ENCODE measurements around the gene DLST. TPM values are rescaled to one million over a fixed set of nuclear protein-coding genes. Genes with fewer than 3 reads are reported as not detected.

DLST gene
- total RNA-seq, 4 donors from 2014 or later: 79.1 to 190 (median 97.2) TPM

DNA sequence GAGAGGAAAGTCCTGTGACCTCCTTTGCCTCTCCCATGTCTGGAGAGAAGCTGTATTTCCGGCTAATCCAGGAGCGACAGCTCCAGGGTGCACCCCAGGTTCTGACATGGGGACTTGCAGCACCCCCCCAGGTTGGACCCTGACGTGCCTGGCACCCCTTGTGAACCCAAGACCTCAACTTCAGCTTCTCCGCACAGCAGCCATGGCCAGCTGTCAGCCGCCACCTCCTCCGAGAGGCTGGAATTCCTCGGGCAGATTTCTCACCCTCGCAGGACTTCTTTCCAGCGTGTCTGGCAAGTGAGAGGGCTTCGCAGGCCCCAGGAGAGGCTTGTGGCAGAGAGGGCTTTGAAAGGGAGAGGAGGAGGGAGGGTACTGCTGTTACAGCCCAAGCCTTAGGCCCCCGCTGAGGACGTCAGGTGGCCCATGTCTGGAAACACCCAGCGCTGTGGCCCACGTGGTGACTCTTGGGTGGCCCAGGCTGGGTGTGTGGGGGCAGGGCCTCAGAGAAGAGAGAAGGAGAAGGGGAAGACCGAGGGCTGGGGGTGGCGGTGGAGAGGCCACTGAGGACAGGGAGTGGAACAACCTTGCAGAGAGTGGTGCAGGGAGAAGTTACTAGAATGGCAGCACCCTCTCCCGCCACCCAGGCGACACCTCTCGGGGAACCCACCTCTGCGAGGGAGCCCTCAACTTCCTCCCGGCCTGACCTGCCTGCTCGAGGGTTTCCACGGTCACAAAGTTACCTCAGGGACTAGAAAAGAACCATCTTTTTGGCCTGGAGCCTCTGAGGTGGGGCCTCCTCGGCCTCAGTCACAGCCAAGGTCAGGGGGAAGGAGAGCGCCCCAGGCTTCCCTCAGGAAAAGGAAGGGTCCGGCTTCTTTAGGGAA is 53.0 kb downstream of the DLST start:
- Histone ChIP-seq H3K4me1 (peaks cover 36% of the 10 kb centered on the region), H3K27me3 (no peaks in the 10 kb centered on the region), H3K36me3 (no peaks in the 10 kb centered on the region), H3K27ac (no peak overlapping the region), H3K4me3 (no peak overlapping the region), H3K9me3 (no peaks in the 10 kb centered on the region)
- WGBS: 72% methylated on average over 13 of the region's 26 CpGs
- no peak for DNase-seq (ENCODE audit: low spot score in 2 of 2)
- TF ChIP-seq, protein P1, sequence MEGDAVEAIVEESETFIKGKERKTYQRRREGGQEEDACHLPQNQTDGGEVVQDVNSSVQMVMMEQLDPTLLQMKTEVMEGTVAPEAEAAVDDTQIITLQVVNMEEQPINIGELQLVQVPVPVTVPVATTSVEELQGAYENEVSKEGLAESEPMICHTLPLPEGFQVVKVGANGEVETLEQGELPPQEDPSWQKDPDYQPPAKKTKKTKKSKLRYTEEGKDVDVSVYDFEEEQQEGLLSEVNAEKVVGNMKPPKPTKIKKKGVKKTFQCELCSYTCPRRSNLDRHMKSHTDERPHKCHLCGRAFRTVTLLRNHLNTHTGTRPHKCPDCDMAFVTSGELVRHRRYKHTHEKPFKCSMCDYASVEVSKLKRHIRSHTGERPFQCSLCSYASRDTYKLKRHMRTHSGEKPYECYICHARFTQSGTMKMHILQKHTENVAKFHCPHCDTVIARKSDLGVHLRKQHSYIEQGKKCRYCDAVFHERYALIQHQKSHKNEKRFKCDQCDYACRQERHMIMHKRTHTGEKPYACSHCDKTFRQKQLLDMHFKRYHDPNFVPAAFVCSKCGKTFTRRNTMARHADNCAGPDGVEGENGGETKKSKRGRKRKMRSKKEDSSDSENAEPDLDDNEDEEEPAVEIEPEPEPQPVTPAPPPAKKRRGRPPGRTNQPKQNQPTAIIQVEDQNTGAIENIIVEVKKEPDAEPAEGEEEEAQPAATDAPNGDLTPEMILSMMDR (IDR thresholded peaks at IDR 0.05): no peak
- TF ChIP-seq POLR2AphosphoS5 (IDR thresholded peaks at IDR 0.05) (no peak), POLR2A (IDR thresholded peaks at IDR 0.05) (no peak), EP300 (IDR thresholded peaks at IDR 0.05) (no peak)

- TF ChIP-seq, protein P1 (IDR thresholded peaks at IDR 0.05): no peak
- TF ChIP-seq EP300 (IDR thresholded peaks at IDR 0.05) (no peak), POLR2A (IDR thresholded peaks at IDR 0.05) (no peak), POLR2AphosphoS5 (IDR thresholded peaks at IDR 0.05) (no peak)
- WGBS: 81% methylated on average over 9 of the region's 9 CpGs
- DNase-seq (ENCODE audit: low spot score in 2 of 2): no peak
- no peaks in the 10 kb centered on the region for H3K36me3 ChIP-seq
- no peaks in the 10 kb centered on the region for H3K27me3 ChIP-seq
- H3K4me1 ChIP-seq: peaks cover 42% of the 10 kb centered on the region
- no peak overlapping the region for H3K27ac ChIP-seq
- H3K9me3 ChIP-seq: no peaks in the 10 kb centered on the region
- no peak overlapping the region for H3K4me3 ChIP-seq
Measured at GRCh38 chr14:74935360-74935680, 53.6 kb downstream of the DLST start.

- no peaks in the 10 kb centered on the region for H3K36me3 ChIP-seq
- peaks cover 49% of the 10 kb centered on the region for H3K4me1 ChIP-seq
- TF ChIP-seq, protein P1 (IDR thresholded peaks at IDR 0.05): no peak
- TF ChIP-seq POLR2A (IDR thresholded peaks at IDR 0.05) (no peak), POLR2AphosphoS5 (IDR thresholded peaks at IDR 0.05) (no peak), EP300 (IDR thresholded peaks at IDR 0.05) (no peak)
- DNase-seq (ENCODE audit: low spot score in 2 of 2): no peak
- no peaks in the 10 kb centered on the region for H3K27me3 ChIP-seq
- 93% methylated on average over 11 of the region's 11 CpGs for WGBS
- H3K4me3 ChIP-seq: no peak overlapping the region
- H3K9me3 ChIP-seq: no peaks in the 10 kb centered on the region
- no peak overlapping the region for H3K27ac ChIP-seq
Measured at GRCh38 chr14:74936151-74936550, 54.4 kb downstream of the DLST start.

- Histone ChIP-seq H3K36me3 (no peaks in the 10 kb centered on the region), H3K4me3 (no peak overlapping the region), H3K9me3 (no peaks in the 10 kb centered on the region), H3K27ac (no peak overlapping the region), H3K27me3 (no peaks in the 10 kb centered on the region), H3K4me1 (peaks cover 55% of the 10 kb centered on the region)
- DNase-seq (ENCODE audit: low spot score in 2 of 2): no peak
- WGBS: 95% methylated on average over 8 of the region's 8 CpGs
- TF ChIP-seq POLR2AphosphoS5 (IDR thresholded peaks at IDR 0.05) (no peak), EP300 (IDR thresholded peaks at IDR 0.05) (no peak), POLR2A (IDR thresholded peaks at IDR 0.05) (no peak)
- TF ChIP-seq, protein P1 (IDR thresholded peaks at IDR 0.05): no peak
Measured at GRCh38 chr14:74936731-74937130, 55.0 kb downstream of the DLST start.

DNA sequence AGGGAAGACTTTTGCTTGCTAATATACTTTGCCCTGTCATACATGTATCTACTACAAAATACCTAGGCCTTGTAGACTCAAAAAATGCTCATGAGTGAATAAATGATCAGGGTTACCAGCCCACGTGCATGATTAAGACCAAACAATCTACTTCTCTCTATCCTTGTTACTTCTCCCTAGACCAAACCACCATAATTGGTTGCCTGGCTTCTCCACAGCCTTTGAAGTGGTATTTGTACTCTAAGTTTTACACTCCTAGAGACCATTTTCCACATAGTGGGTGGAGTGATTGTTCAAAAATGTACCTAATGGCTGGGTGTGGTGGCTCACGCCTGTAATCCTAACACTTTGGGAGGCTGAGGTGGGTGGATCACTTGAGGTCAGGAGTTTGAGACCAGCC is 55.5 kb downstream of the DLST start:
- H3K4me3 ChIP-seq: no peak overlapping the region
- no peak overlapping the region for H3K27ac ChIP-seq
- no peak for DNase-seq (ENCODE audit: low spot score in 2 of 2)
- WGBS: 86% methylated on average over 2 of the region's 2 CpGs
- H3K36me3 ChIP-seq: no peaks in the 10 kb centered on the region
- TF ChIP-seq, protein P1 (IDR thresholded peaks at IDR 0.05): no peak
- TF ChIP-seq POLR2AphosphoS5 (IDR thresholded peaks at IDR 0.05) (no peak), EP300 (IDR thresholded peaks at IDR 0.05) (no peak), POLR2A (IDR thresholded peaks at IDR 0.05) (no peak)
- no peaks in the 10 kb centered on the region for H3K27me3 ChIP-seq
- no peaks in the 10 kb centered on the region for H3K9me3 ChIP-seq
- H3K4me1 ChIP-seq: peaks cover 59% of the 10 kb centered on the region

Measured in suprapubic skin (tissue), 4 donors.